Measurements from ENCODE around the gene RUNX1.

RUNX1 gene

DNA sequence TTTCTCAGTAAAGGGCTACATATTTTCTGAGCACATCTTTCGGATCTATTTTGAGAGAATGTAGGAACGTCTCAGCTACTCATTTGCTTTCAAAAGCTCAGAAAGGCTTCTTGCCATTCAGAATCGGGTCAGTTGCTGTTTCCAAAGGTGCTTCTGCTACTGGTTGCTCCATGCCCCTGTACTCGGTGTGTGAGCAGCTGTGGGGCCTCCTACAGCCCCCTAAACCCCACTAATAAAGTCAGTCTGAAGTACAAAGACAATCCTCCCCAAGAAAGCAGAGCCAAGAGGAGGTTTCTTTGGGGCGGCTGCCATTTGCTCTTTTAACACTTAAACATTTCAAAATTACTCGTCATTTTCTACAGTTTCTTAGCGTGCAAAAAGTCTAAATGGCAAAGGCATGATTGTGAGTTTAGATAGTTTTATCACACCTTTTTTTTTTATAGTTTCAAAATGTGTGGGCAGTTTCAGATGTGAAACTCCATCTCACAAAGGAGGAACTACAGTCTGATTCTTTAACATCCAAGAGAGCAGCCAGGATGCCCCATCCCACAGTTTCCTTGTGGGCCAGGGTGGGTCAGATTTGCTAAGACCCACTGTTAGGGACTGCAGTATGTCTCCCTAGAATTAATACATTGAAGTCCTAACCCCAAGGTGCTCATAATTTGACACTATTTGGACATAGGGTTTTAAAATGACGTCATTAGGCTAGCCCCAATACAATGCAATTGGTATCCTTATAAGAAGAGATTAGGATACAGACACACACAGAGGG lies 4.1 kb downstream of the RUNX1 start:
- H3K4me3 ChIP-seq (ENCODE audit: low read depth, low read length): no peak overlapping the region
- peaks cover 98% of the 10 kb centered on the region for H3K27me3 ChIP-seq (ENCODE audit: insufficient read depth, low read depth, severe bottlenecking)
- H3K27ac ChIP-seq: no peak overlapping the region
- no peak for DNase-seq
- no peaks in the 10 kb centered on the region for H3K36me3 ChIP-seq
- no peaks in the 10 kb centered on the region for H3K9me3 ChIP-seq (ENCODE audit: severe bottlenecking)
- TF ChIP-seq, protein P1, sequence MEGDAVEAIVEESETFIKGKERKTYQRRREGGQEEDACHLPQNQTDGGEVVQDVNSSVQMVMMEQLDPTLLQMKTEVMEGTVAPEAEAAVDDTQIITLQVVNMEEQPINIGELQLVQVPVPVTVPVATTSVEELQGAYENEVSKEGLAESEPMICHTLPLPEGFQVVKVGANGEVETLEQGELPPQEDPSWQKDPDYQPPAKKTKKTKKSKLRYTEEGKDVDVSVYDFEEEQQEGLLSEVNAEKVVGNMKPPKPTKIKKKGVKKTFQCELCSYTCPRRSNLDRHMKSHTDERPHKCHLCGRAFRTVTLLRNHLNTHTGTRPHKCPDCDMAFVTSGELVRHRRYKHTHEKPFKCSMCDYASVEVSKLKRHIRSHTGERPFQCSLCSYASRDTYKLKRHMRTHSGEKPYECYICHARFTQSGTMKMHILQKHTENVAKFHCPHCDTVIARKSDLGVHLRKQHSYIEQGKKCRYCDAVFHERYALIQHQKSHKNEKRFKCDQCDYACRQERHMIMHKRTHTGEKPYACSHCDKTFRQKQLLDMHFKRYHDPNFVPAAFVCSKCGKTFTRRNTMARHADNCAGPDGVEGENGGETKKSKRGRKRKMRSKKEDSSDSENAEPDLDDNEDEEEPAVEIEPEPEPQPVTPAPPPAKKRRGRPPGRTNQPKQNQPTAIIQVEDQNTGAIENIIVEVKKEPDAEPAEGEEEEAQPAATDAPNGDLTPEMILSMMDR (IDR thresholded peaks at IDR 0.05; ENCODE audit: low read depth, low read length): no peak

DNA sequence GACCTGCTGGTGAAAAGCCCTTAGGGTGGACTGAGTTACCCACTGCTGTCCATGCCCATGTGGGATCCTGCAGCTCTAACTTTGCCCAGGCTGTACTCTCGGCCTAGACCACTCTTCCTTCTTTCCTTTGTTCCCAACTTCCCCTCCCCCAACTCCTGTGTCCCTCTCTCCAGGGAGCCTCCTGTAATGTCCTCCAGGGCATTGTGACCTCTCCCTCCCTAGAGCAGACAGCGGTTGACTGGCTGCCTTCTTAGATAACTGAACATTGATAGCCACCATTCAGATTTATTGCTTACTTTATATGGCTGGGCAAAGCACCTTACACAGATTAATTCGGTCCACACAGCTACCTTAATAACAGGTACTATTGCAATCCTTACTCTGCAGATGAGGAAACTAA lies 5.0 kb downstream of the RUNX1 start:
- H3K27ac ChIP-seq: no peak overlapping the region
- no peak overlapping the region for H3K4me3 ChIP-seq (ENCODE audit: low read depth, low read length)
- no peaks in the 10 kb centered on the region for H3K9me3 ChIP-seq (ENCODE audit: severe bottlenecking)
- no peaks in the 10 kb centered on the region for H3K36me3 ChIP-seq
- TF ChIP-seq, protein P1 (IDR thresholded peaks at IDR 0.05; ENCODE audit: low read depth, low read length): no peak
- peaks cover 98% of the 10 kb centered on the region for H3K27me3 ChIP-seq (ENCODE audit: insufficient read depth, low read depth, severe bottlenecking)
- DNase-seq: no peak

- TF ChIP-seq, protein P1 (IDR thresholded peaks at IDR 0.05; ENCODE audit: low read depth, low read length): no peak
- H3K27me3 ChIP-seq (ENCODE audit: insufficient read depth, low read depth, severe bottlenecking): peaks cover 98% of the 10 kb centered on the region
- H3K27ac ChIP-seq: no peak overlapping the region
- H3K9me3 ChIP-seq (ENCODE audit: severe bottlenecking): no peaks in the 10 kb centered on the region
- no peaks in the 10 kb centered on the region for H3K36me3 ChIP-seq
- no peak for DNase-seq
- H3K4me3 ChIP-seq (ENCODE audit: low read depth, low read length): no peak overlapping the region
These were observed 5.6 kb downstream of the RUNX1 start for GRCh38 chr21:35043549-35043948.

DNA sequence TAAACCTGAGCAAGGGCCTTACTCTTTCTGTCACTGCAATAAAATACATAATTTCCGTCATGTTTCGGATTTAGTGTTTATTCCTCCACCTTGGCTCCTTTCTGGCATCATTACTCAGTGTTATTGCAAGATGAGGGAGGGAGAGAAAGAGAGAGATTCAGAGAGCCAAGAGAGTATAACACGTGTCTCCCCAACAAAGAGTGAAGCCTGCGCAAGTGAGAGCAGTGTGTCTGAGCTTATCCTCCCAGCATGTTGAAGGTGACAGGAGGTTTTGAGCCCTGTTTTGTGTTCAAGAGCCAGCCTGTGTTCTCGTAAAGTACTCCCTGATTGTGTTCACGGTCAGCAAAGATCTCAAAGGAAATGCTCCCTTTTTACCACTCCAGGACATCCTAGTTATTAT lies 6.3 kb downstream of the RUNX1 start:
- H3K4me3 ChIP-seq (ENCODE audit: low read depth, low read length): no peak overlapping the region
- no peak for DNase-seq
- peaks cover 96% of the 10 kb centered on the region for H3K27me3 ChIP-seq (ENCODE audit: insufficient read depth, low read depth, severe bottlenecking)
- TF ChIP-seq, protein P1 (IDR thresholded peaks at IDR 0.05; ENCODE audit: low read depth, low read length): no peak
- no peaks in the 10 kb centered on the region for H3K36me3 ChIP-seq
- no peaks in the 10 kb centered on the region for H3K9me3 ChIP-seq (ENCODE audit: severe bottlenecking)
- no peak overlapping the region for H3K27ac ChIP-seq

DNA sequence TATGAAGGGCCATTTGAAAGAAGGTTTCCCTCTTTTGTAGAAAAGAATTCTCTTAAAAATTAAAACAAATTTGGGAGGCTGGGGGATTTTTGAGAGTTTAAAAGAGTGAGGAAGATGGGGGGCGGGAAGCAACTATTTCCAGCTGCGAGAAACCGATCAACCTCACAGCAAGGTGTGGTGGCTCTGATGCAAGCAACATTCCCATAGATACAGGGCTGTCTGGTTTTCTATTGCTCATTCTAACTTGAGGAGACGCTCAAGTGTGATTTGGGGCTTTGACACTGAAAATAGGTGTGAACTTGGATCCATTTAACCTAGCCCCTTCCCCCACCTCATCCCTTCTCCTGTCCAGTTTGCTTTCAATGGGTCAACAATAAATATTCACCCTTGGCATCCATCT lies 7.2 kb downstream of the RUNX1 start:
- H3K27me3 ChIP-seq (ENCODE audit: insufficient read depth, low read depth, severe bottlenecking): peaks cover 96% of the 10 kb centered on the region
- no peaks in the 10 kb centered on the region for H3K9me3 ChIP-seq (ENCODE audit: severe bottlenecking)
- TF ChIP-seq, protein P1 (IDR thresholded peaks at IDR 0.05; ENCODE audit: low read depth, low read length): no peak
- DNase-seq: no peak
- H3K36me3 ChIP-seq: no peaks in the 10 kb centered on the region
- no peak overlapping the region for H3K27ac ChIP-seq
- H3K4me3 ChIP-seq (ENCODE audit: low read depth, low read length): no peak overlapping the region

DNA sequence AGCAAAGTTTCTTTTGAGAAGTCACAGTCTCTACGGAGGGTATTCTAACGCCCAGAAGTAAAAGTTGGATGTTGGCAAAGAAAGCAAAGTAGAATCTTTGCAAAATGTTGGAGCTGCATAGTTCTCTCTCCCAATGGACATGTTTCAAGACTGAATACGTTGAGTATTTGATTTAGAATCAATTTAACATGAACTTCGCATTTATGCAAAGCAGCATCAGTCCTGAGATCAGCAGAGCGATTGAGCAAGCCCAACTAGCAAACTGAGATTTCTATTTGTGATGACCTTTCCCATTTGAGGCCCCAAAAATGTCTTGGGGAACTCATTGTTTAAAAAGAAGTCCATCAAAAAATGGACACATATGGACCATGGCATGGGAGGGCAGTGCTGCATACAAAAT lies 8.0 kb downstream of the RUNX1 start:
- TF ChIP-seq, protein P1 (IDR thresholded peaks at IDR 0.05; ENCODE audit: low read depth, low read length): no peak
- H3K4me3 ChIP-seq (ENCODE audit: low read depth, low read length): no peak overlapping the region
- DNase-seq: no peak
- no peak overlapping the region for H3K27ac ChIP-seq
- H3K9me3 ChIP-seq (ENCODE audit: severe bottlenecking): no peaks in the 10 kb centered on the region
- peaks cover 96% of the 10 kb centered on the region for H3K27me3 ChIP-seq (ENCODE audit: insufficient read depth, low read depth, severe bottlenecking)
- no peaks in the 10 kb centered on the region for H3K36me3 ChIP-seq
